CD4-positive, CD25-positive, alpha-beta regulatory T cell (primary cell): ENCODE measurements around the gene UBASH3A. TPM values are rescaled to one million over a fixed set of nuclear protein-coding genes. Genes with fewer than 3 reads are reported as not detected.
A peak's percentile ranks its signal among the peaks of the same experiment; 100 is the strongest.

ENCODE experiments used
- ATAC-seq, 2 donors: fragments of 150-1000 bp; cut with Tn5 transposase; one replicate each; pipeline ENCODE4 v1.10.0; 2021; ENCODE audit warnings: low read depth in 2 of 2, moderate number of reproducible peaks in 2 of 2, moderate library complexity in 1 of 2
- DNase-seq, 3 donors: peaks; one replicate each; pipeline versions ENCODE4 v3.0.0 to v3.0.0-alpha.2; 2012 to 2022; ENCODE audit warnings: mixed read lengths in 1 of 3
- H3K27ac ChIP-seq: one replicate; pipeline ENCODE4 v1.7.0; 2013; ENCODE audit warnings: mild to moderate bottlenecking, low read length; ENCODE audit not compliant: insufficient read depth, poor library complexity, severe bottlenecking
- H3K27me3 ChIP-seq: one replicate; pipeline ENCODE4 v1.7.0; 2013; ENCODE audit warnings: low read length; ENCODE audit not compliant: control insufficient read depth, insufficient read depth
- H3K36me3 ChIP-seq: one replicate; pipeline ENCODE4 v1.7.0; 2013; ENCODE audit warnings: mild to moderate bottlenecking, low read length, moderate library complexity; ENCODE audit not compliant: control insufficient read depth, insufficient read depth
- H3K4me1 ChIP-seq: 2 replicates; pipeline ENCODE4 v1.7.0; 2013; ENCODE audit warnings: mild to moderate bottlenecking, low read length; ENCODE audit not compliant: insufficient read depth, control insufficient read depth, poor library complexity, severe bottlenecking
- H3K4me3 ChIP-seq: one replicate; pipeline ENCODE4 v1.7.0; 2013; ENCODE audit warnings: low read depth, mild to moderate bottlenecking, low read length, moderate library complexity
- H3K9me3 ChIP-seq, 2 experiments: 1 replicate in 1 of 2; 2 replicates in 1 of 2; pipeline ENCODE4 v1.7.0; 2013; ENCODE audit warnings: low read length in 2 of 2, mild to moderate bottlenecking in 1 of 2, moderate library complexity in 1 of 2; ENCODE audit not compliant: control insufficient read depth in 2 of 2
- H3K27ac Mint-ChIP-seq, 3 donors: one replicate each; pipeline ENCODE4 v1.8.0; 2020 to 2022; ENCODE audit warnings: mild to moderate bottlenecking in 3 of 3, mixed read lengths in 3 of 3, moderate library complexity in 2 of 3
- H3K27me3 Mint-ChIP-seq: one replicate; pipeline ENCODE4 v1.8.0; 2022; ENCODE audit warnings: mild to moderate bottlenecking, mixed read lengths
- H3K36me3 Mint-ChIP-seq: one replicate; pipeline ENCODE4 v1.8.0; 2020; ENCODE audit warnings: mixed read lengths
- H3K4me1 Mint-ChIP-seq, 4 donors: one replicate each; pipeline ENCODE4 v1.8.0; 2020 to 2022; ENCODE audit warnings: mixed read lengths in 4 of 4, mild to moderate bottlenecking in 1 of 4
- H3K4me3 Mint-ChIP-seq, 4 donors: one replicate each; pipeline ENCODE4 v1.8.0; 2020 to 2022; ENCODE audit warnings: mild to moderate bottlenecking in 4 of 4, mixed read lengths in 4 of 4, moderate library complexity in 3 of 4
- H3K9me3 Mint-ChIP-seq, 7 donors: one replicate each; pipeline ENCODE4 v1.8.0; 2020 to 2022; ENCODE audit warnings: mixed read lengths in 7 of 7, mild to moderate bottlenecking in 3 of 7, moderate library complexity in 2 of 7
- polyA plus RNA-seq, 4 donors: library from polyadenylated mRNA; unstranded; fragments of 300-500 nt; fragmentation: Illumina TruSeq; gene quantifications; one replicate each; pipeline ENCODE4 v1.2.3, GENCODE V29; 2021
- total RNA-seq: library from RNA; stranded (reverse); gene quantifications from one replicate; pipeline ENCODE4 v1.2.3, GENCODE V29; 2022

UBASH3A gene
- total and polyA plus RNA-seq, 5 donors from 2014 or later = 36.2 to 56.0 (median 47.9) TPM

DNA sequence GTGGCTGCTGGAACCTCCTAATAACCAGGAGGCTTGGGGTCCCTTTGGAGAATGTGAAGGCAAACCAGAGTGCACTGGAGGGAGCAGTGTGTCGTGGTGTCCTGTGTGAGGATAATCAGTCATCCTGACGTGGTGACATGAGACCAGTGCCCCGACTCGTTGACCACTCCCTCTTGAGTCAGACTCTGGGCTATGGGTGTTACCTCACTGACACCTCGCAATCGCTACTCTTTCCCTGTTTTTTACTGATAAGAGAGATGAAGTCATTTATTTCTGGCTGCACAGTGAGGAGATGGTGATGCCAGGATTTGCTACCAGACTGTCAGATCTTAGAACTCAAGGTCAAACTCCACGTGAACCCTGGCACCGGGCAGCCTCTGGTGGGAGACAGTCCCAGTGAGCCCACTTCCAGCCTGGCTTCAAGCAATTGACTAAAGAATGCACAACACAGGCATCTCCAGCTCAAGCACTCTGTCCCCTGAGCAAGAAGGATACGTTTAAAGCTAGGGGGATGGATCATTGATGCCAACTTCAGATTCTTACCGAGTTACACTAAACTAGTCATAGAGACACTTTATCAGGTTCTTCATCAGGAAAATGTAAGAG lies 30.3 kb downstream of the UBASH3A start:
- Mint-ChIP-seq H3K4me3 (no peak overlapping the region), H3K4me1 (peaks cover 5 to 34% (median 13%) of the 10 kb centered on the region in 4 donors), H3K9me3 (peaks cover 0 to 5% (median 1%) of the 10 kb centered on the region in 7 donors), H3K27me3 (no peaks in the 10 kb centered on the region), H3K36me3 (peaks cover 74% of the 10 kb centered on the region), H3K27ac (peak overlapping the region in 2 of 3 donors; percentile 21 to 88)
- DNase-seq = no peak
- Histone ChIP-seq H3K4me1 (no peaks in the 10 kb centered on the region), H3K9me3 (peaks cover 5% of the 10 kb centered on the region in 2 experiments), H3K27ac (no peak overlapping the region), H3K36me3 (peaks cover 96% of the 10 kb centered on the region), H3K4me3 (no peak overlapping the region), H3K27me3 (no peaks in the 10 kb centered on the region)
- no peak for ATAC-seq

DNA sequence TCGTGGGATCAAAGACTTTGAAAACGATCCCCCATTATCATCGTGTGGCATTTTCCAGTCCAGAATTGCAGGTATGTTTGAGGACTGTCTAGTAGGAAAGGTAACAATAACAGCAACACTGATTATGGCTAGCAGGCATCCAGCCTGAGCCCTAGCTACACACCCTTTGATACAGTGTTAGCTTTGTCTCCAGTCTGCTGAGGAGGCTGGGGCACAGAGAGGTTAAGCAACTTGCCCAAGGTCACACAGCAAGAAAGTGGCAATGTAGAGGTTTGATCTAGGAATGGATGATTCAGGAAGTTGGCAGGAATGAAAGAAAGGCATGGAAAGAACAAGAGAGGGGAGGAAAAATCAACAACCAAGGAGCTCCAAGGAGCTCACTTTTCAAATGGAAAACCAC lies 31.2 kb downstream of the UBASH3A start:
- H3K4me3 Mint-ChIP-seq = peak overlapping the region in 1 of 4 donors; percentile 47
- peaks cover 0 to 5% (median 1%) of the 10 kb centered on the region in 7 donors for H3K9me3 Mint-ChIP-seq
- H3K27ac ChIP-seq = no peak overlapping the region
- H3K27ac Mint-ChIP-seq = peak overlapping the region in 2 of 3 donors; percentile 84 to 88
- H3K4me3 ChIP-seq = no peak overlapping the region
- H3K36me3 Mint-ChIP-seq = peaks cover 74% of the 10 kb centered on the region
- H3K27me3 ChIP-seq = no peaks in the 10 kb centered on the region
- peaks cover 6 to 42% (median 15%) of the 10 kb centered on the region in 4 donors for H3K4me1 Mint-ChIP-seq
- no peak for ATAC-seq
- peaks cover 93% of the 10 kb centered on the region for H3K36me3 ChIP-seq
- no peaks in the 10 kb centered on the region for H3K27me3 Mint-ChIP-seq
- peaks cover 5% of the 10 kb centered on the region in 2 experiments for H3K9me3 ChIP-seq
- H3K4me1 ChIP-seq = peaks cover 3% of the 10 kb centered on the region
- no peak for DNase-seq

DNA sequence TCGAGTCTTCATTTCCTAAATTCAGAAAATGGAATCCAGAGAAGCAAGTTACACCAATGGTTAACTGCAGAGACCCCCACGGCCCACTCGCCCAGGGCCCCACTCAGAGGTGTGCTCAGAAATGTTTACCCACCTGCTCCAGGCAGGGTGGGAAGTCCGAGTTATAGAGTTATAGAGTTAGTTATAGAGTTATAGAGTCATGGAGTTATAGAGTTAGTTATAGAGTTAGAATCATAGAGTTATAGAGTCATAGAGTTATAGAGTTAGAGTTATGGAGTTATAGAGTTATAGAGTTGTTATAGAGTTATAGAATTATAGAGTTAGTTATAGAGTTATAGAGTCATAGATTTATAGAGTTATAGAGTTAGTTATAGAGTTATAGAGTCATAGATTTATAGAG lies 31.7 kb downstream of the UBASH3A start:
- Mint-ChIP-seq H3K9me3 (peaks cover 0 to 5% (median 1%) of the 10 kb centered on the region in 7 donors), H3K36me3 (peaks cover 78% of the 10 kb centered on the region), H3K4me3 (no peak overlapping the region), H3K27ac (peak overlapping the region; percentile 35 to 88 (median 53)), H3K4me1 (peaks cover 11 to 47% (median 18%) of the 10 kb centered on the region in 4 donors), H3K27me3 (no peaks in the 10 kb centered on the region)
- peaks cover 93% of the 10 kb centered on the region for H3K36me3 ChIP-seq
- ATAC-seq = no peak
- no peak for DNase-seq
- no peaks in the 10 kb centered on the region for H3K27me3 ChIP-seq
- H3K4me3 ChIP-seq = no peak overlapping the region
- no peak overlapping the region for H3K27ac ChIP-seq
- H3K9me3 ChIP-seq = peaks cover 5% of the 10 kb centered on the region in 2 experiments
- H3K4me1 ChIP-seq = peaks cover 9% of the 10 kb centered on the region

GRCh38 chr21:42435833-42436232 lies 32.1 kb downstream of the UBASH3A start:
- Histone ChIP-seq H3K27ac (no peak overlapping the region), H3K4me1 (peaks cover 10% of the 10 kb centered on the region), H3K4me3 (no peak overlapping the region), H3K36me3 (peaks cover 91% of the 10 kb centered on the region), H3K9me3 (peaks cover 5% of the 10 kb centered on the region in 2 experiments), H3K27me3 (no peaks in the 10 kb centered on the region)
- H3K9me3 Mint-ChIP-seq = peaks cover 0 to 5% (median 1%) of the 10 kb centered on the region in 7 donors
- H3K4me3 Mint-ChIP-seq = no peak overlapping the region
- ATAC-seq (no peak), DNase-seq (no peak)
- H3K4me1 Mint-ChIP-seq = peaks cover 15 to 52% (median 22%) of the 10 kb centered on the region in 4 donors
- no peaks in the 10 kb centered on the region for H3K27me3 Mint-ChIP-seq
- no peak overlapping the region for H3K27ac Mint-ChIP-seq
- peaks cover 79% of the 10 kb centered on the region for H3K36me3 Mint-ChIP-seq

- ATAC-seq (no peak), DNase-seq (no peak)
- Histone ChIP-seq H3K4me1 (peaks cover 10% of the 10 kb centered on the region), H3K36me3 (peaks cover 87% of the 10 kb centered on the region), H3K9me3 (peaks cover 5% of the 10 kb centered on the region in 2 experiments), H3K27me3 (no peaks in the 10 kb centered on the region), H3K27ac (no peak overlapping the region), H3K4me3 (no peak overlapping the region)
- Mint-ChIP-seq H3K4me3 (no peak overlapping the region), H3K36me3 (peaks cover 75% of the 10 kb centered on the region), H3K9me3 (peaks cover 0 to 5% (median 1%) of the 10 kb centered on the region in 7 donors), H3K27me3 (no peaks in the 10 kb centered on the region), H3K4me1 (peaks cover 15 to 57% (median 26%) of the 10 kb centered on the region in 4 donors), H3K27ac (peak overlapping the region; percentile 26 to 38 (median 36))
Observed at GRCh38 chr21:42436914-42437313, 33.2 kb downstream of the UBASH3A start.

DNA sequence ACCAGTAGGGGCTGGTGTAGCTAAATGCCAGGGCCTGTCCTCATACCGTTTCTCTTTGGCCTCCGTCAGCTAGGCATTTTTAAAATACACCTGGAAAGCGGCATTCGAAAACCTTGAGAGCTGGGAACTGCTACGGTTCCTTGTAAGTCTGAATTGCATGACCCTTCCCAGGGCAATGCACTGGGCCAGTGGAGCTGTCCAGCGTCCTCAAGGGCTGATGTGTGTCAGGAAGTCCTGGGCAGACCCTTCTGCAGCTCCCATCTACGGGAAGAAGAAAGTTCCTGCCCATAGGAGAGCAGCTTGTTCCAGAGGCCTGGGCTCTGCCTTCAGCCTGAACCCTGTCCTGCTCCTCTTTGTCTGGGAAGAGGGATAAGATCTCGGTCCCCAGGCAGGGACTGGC lies 34.1 kb downstream of the UBASH3A start:
- Histone ChIP-seq H3K27me3 (no peaks in the 10 kb centered on the region), H3K9me3 (no peaks in the 10 kb centered on the region), H3K36me3 (peaks cover 87% of the 10 kb centered on the region), H3K27ac (no peak overlapping the region), H3K4me3 (no peak overlapping the region), H3K4me1 (peaks cover 10% of the 10 kb centered on the region)
- ATAC-seq (no peak), DNase-seq (no peak)
- Mint-ChIP-seq H3K9me3 (peaks cover 0 to 4% (median 0%) of the 10 kb centered on the region in 7 donors), H3K4me1 (peaks cover 20 to 64% (median 29%) of the 10 kb centered on the region in 4 donors), H3K4me3 (no peak overlapping the region), H3K27ac (peak overlapping the region in 1 of 3 donors; percentile 26), H3K27me3 (no peaks in the 10 kb centered on the region), H3K36me3 (peaks cover 75% of the 10 kb centered on the region)

DNA sequence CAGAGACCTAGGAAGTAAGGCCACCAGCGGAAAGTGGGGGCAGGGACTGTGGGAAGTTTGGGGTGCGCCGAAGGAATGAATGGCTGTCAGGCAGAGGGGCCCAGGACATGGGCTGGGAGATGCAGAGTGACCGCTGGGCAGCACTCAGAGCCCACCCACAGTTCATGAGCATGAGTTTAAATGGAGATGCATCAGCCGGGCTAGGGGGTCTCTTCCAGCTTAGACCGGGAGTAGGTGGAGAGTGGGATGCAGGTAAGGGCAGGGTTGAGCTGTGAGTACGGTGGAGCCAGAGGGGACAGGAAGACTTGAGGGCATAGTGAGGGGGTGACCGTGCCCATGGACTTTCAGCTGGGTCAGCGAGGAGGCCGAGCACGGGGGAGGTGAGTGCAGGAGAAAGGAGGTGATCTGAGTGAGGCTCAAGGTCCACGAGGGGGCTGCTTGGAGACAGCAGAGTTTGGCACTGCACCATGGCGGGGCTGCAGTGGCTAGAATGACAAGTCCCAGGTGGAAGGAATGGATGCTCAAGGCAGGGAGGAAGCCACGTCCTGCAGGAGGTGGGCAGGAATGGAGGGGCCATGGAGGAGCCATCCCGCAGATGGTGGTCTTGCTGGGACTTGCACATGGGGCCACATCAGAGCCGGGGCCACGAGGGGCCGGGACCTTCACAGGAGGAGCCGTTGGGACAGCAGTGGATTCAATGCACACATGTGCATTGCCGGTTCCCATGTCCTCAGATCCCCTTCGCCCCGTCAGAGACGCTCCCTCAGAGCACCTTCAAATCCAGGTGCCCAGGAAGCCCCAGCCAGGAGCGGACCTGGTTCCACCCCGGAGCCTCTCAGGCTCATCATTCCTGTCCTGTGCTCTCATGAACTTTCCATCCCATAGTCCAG lies 34.9 kb downstream of the UBASH3A start:
- no peaks in the 10 kb centered on the region for H3K27me3 ChIP-seq
- Mint-ChIP-seq H3K27me3 (no peaks in the 10 kb centered on the region), H3K27ac (peak overlapping the region; percentile 82 to 86 (median 84)), H3K9me3 (peaks cover 0 to 4% (median 0%) of the 10 kb centered on the region in 7 donors), H3K4me1 (peaks cover 20 to 64% (median 29%) of the 10 kb centered on the region in 4 donors), H3K4me3 (no peak overlapping the region), H3K36me3 (peaks cover 73% of the 10 kb centered on the region)
- no peak for ATAC-seq
- peaks cover 87% of the 10 kb centered on the region for H3K36me3 ChIP-seq
- H3K4me3 ChIP-seq = no peak overlapping the region
- no peak overlapping the region for H3K27ac ChIP-seq
- H3K9me3 ChIP-seq = no peaks in the 10 kb centered on the region
- peaks cover 10% of the 10 kb centered on the region for H3K4me1 ChIP-seq
- no peak for DNase-seq
